Heart left ventricle (tissue), 13 donors: ENCODE data around the gene FOXP1.

Experiments
- CTCF ChIP-seq, 12 donors: fragments of 200-600 bp; sonication (generic) in 4 of 12; IDR thresholded peaks; one replicate each; pipeline versions ENCODE4 v1.5.0 to v1.8.0; 2018 to 2022; ENCODE audit warnings: antibody characterized with exemption in 12 of 12, mild to moderate bottlenecking in 5 of 12
- POLR2A ChIP-seq, 2 donors: fragments of 450-650 bp; IDR thresholded peaks; one replicate each; pipeline ENCODE4 v1.6.1; 2017; ENCODE audit warnings: antibody characterized with exemption in 2 of 2, mild to moderate bottlenecking in 2 of 2, moderate library complexity in 2 of 2
- donor health status: ischemic (EF 13 %, LVEDD 7.1; RV severe dilation, severe dysfunction).
- donor health status: DM: no; HTN: yes; CAD: no.
- donor health status: DM: no; HTN: no; CAD: no.
- donor health status: ischemic (EF 25% LVEDD 6.9; RV normal size, moderate dysfunction).
- donor health status: ischemic (EF 25% LVEDD 5.7; RV mildly dilated, moderate dysfunction).
- donor health status: ischemic (EF 35%, LVEDD 5.7; RV mildly dilated, moderate dysfunction).
- donor health status: nonischemic (EF 11% LVEDD 7.7; RV severe dilation, severe dysfunction).
- donor health status: DM: yes; HTN: yes; CAD: no.
- donor health status: PGD.
- donor health status: ischemic (EF 29% LVEDD 5.4; RV normal size, mild dysfunction).
- donor health status: nonischemic (EF 23%, LVEDD 6.1; RV moderate dilation, normal function).

- TF ChIP-seq CTCF (IDR thresholded peaks at IDR 0.05) (no peak), POLR2A (IDR thresholded peaks at IDR 0.05) (no peak)
These were observed 534.6 kb downstream of the FOXP1 start for GRCh38 chr3:71048948-71049347.
